Measurements from ENCODE around the gene CCL11.

- TF ChIP-seq, protein P1, sequence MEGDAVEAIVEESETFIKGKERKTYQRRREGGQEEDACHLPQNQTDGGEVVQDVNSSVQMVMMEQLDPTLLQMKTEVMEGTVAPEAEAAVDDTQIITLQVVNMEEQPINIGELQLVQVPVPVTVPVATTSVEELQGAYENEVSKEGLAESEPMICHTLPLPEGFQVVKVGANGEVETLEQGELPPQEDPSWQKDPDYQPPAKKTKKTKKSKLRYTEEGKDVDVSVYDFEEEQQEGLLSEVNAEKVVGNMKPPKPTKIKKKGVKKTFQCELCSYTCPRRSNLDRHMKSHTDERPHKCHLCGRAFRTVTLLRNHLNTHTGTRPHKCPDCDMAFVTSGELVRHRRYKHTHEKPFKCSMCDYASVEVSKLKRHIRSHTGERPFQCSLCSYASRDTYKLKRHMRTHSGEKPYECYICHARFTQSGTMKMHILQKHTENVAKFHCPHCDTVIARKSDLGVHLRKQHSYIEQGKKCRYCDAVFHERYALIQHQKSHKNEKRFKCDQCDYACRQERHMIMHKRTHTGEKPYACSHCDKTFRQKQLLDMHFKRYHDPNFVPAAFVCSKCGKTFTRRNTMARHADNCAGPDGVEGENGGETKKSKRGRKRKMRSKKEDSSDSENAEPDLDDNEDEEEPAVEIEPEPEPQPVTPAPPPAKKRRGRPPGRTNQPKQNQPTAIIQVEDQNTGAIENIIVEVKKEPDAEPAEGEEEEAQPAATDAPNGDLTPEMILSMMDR (IDR thresholded peaks at IDR 0.05; ENCODE audit: low read depth, low read length, missing input control): no peak
- TF ChIP-seq, protein P2, sequence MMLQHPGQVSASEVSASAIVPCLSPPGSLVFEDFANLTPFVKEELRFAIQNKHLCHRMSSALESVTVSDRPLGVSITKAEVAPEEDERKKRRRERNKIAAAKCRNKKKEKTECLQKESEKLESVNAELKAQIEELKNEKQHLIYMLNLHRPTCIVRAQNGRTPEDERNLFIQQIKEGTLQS (IDR thresholded peaks at IDR 0.05): no peak
- TF ChIP-seq JUND (IDR thresholded peaks at IDR 0.05) (no peak), ZBTB33 (IDR thresholded peaks at IDR 0.05) (no peak), RXRA (IDR thresholded peaks at IDR 0.05) (peak; percentile 72 to 76), MAX (IDR thresholded peaks at IDR 0.05) (no peak), TAF1 (conservative IDR thresholded peaks at IDR 0.05) (no peak), HNF4G (IDR thresholded peaks at IDR 0.05) (no peak)
- TF ChIP-seq, protein P3, sequence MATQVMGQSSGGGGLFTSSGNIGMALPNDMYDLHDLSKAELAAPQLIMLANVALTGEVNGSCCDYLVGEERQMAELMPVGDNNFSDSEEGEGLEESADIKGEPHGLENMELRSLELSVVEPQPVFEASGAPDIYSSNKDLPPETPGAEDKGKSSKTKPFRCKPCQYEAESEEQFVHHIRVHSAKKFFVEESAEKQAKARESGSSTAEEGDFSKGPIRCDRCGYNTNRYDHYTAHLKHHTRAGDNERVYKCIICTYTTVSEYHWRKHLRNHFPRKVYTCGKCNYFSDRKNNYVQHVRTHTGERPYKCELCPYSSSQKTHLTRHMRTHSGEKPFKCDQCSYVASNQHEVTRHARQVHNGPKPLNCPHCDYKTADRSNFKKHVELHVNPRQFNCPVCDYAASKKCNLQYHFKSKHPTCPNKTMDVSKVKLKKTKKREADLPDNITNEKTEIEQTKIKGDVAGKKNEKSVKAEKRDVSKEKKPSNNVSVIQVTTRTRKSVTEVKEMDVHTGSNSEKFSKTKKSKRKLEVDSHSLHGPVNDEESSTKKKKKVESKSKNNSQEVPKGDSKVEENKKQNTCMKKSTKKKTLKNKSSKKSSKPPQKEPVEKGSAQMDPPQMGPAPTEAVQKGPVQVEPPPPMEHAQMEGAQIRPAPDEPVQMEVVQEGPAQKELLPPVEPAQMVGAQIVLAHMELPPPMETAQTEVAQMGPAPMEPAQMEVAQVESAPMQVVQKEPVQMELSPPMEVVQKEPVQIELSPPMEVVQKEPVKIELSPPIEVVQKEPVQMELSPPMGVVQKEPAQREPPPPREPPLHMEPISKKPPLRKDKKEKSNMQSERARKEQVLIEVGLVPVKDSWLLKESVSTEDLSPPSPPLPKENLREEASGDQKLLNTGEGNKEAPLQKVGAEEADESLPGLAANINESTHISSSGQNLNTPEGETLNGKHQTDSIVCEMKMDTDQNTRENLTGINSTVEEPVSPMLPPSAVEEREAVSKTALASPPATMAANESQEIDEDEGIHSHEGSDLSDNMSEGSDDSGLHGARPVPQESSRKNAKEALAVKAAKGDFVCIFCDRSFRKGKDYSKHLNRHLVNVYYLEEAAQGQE (IDR thresholded peaks at IDR 0.05): no peak
Measured at GRCh38 chr17:34252095-34252443, 33.5 kb upstream of the CCL11 start.

Measured in liver (tissue), 3 donors.